HepG2 (cell line): ENCODE data around the gene LSS.

Experiments used
- CEBPB ChIP-seq: IDR thresholded peaks from 2 replicates; pipeline ENCODE4 v1.6.1; 2011; ENCODE audit warnings: low read depth, low read length, improper control_type of control experiment, borderline replicate concordance
- GABPB1 ChIP-seq: IDR thresholded peaks from 2 replicates; pipeline ENCODE4 v1.6.1; 2016; ENCODE audit warnings: mild to moderate bottlenecking, missing genetic modification reagents, moderate library complexity, missing compliant biosample characterization
- IRF9 ChIP-seq: sonication (generic); formaldehyde crosslinking; IDR thresholded peaks from 2 replicates; pipeline ENCODE4 v1.8.0; 2022; ENCODE audit warnings: missing genetic modification reagents, mild to moderate bottlenecking, borderline replicate concordance
- POLR2A ChIP-seq, 2 experiments: IDR thresholded peaks; 2 replicates each; pipeline ENCODE4 v1.6.1; 2011; ENCODE audit warnings: low read depth in 2 of 2, low read length in 2 of 2, mild to moderate bottlenecking in 1 of 2, moderate library complexity in 1 of 2; ENCODE audit not compliant: insufficient read depth in 1 of 2
- ZNF598 ChIP-seq: sonication (generic); formaldehyde crosslinking; IDR thresholded peaks from 2 replicates; pipeline ENCODE4 v1.5.1; 2020; ENCODE audit warnings: mild to moderate bottlenecking, missing genetic modification reagents, borderline replicate concordance

- TF ChIP-seq POLR2A (IDR thresholded peaks at IDR 0.05; ENCODE audit: insufficient read depth in 1 of 2, low read depth in 2 of 2, low read length in 2 of 2) (no peak), IRF9 (CRISPR knock-in tag) (no peak), ZNF598 (CRISPR knock-in tag) (no peak), CEBPB (no peak), GABPB1 (CRISPR knock-in tag) (no peak)
Observed at GRCh38 chr21:46265736-46266525, 37.4 kb upstream of the LSS start.
